ENCODE measurements around the gene SPTBN5.

Gene SPTBN5

DNA sequence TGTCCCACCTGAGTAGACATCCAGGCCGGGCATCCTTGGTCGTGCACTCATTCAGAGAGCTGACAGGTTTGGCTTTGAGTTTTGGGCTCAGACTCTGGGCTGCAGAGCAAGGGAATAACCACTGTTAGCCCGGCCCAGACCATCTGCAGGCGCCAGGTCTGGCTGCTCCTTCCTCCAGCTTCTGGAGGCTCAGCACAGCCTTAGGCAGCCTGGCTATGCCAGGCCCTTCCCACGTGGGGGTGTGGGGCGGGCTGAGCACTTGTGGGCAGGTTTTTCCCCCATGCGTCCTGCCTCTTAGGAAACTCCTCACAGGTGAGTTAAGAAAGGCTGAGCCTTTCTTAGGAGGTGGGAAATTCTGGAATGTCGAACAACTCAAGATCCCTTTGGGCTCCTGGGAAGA, 44.0 kb downstream of the SPTBN5 start:
- TF ChIP-seq, protein P1, sequence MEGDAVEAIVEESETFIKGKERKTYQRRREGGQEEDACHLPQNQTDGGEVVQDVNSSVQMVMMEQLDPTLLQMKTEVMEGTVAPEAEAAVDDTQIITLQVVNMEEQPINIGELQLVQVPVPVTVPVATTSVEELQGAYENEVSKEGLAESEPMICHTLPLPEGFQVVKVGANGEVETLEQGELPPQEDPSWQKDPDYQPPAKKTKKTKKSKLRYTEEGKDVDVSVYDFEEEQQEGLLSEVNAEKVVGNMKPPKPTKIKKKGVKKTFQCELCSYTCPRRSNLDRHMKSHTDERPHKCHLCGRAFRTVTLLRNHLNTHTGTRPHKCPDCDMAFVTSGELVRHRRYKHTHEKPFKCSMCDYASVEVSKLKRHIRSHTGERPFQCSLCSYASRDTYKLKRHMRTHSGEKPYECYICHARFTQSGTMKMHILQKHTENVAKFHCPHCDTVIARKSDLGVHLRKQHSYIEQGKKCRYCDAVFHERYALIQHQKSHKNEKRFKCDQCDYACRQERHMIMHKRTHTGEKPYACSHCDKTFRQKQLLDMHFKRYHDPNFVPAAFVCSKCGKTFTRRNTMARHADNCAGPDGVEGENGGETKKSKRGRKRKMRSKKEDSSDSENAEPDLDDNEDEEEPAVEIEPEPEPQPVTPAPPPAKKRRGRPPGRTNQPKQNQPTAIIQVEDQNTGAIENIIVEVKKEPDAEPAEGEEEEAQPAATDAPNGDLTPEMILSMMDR (IDR thresholded peaks at IDR 0.05; ENCODE audit: low read depth, low read length, poor library complexity, severe bottlenecking): no peak
- TF ChIP-seq EZH2phosphoT487 (IDR thresholded peaks at IDR 0.05; ENCODE audit: borderline replicate concordance, low read length): no peak
- Histone ChIP-seq H4K20me1 (ENCODE audit: control insufficient read depth, insufficient read depth, low read depth, low read length) (no peaks in the 10 kb centered on the region), H3K4me2 (ENCODE audit: low read length) (no peak overlapping the region), H3K4me3 (ENCODE audit: low read length) (no peak overlapping the region), H3K9me2 (replicated peaks; ENCODE audit: control insufficient read depth, low read length) (no peaks in the 10 kb centered on the region), H3K36me3 (ENCODE audit: control insufficient read depth, low read length) (no peaks in the 10 kb centered on the region), H3K4me1 (ENCODE audit: control insufficient read depth, low read length) (no peaks in the 10 kb centered on the region), H3K79me2 (ENCODE audit: control insufficient read depth, low read length) (no peaks in the 10 kb centered on the region), H3F3A (ENCODE audit: control insufficient read depth, insufficient read depth) (no peaks in the 10 kb centered on the region), H3K27me3 (ENCODE audit: control insufficient read depth, low read length) (no peaks in the 10 kb centered on the region), H3K27ac (ENCODE audit: low read depth, low read length) (no peak overlapping the region), H3K9me3 (ENCODE audit: control insufficient read depth, insufficient read depth, low read length) (no peaks in the 10 kb centered on the region)

DNA sequence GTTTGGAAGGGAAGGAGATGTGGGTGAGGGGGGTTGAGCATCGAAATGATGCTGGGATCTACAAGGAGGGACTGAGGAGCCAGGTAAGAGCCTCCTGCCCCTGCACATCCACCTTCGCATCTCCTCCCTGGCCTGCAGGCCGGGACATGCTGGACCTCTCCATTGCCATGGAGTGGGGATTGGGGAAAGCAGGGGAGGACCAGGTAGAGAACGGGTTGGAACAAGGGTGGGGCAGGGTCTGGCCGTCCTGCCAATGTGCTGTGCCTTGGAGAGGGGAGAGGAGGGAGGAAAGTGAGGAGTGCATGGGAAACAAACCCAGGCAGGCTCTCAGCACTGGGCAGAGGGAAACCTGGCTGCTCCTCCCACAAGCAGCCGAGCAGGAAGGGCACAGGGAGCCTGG, 44.6 kb downstream of the SPTBN5 start:
- no peaks in the 10 kb centered on the region for H3F3A ChIP-seq (ENCODE audit: control insufficient read depth, insufficient read depth)

DNA sequence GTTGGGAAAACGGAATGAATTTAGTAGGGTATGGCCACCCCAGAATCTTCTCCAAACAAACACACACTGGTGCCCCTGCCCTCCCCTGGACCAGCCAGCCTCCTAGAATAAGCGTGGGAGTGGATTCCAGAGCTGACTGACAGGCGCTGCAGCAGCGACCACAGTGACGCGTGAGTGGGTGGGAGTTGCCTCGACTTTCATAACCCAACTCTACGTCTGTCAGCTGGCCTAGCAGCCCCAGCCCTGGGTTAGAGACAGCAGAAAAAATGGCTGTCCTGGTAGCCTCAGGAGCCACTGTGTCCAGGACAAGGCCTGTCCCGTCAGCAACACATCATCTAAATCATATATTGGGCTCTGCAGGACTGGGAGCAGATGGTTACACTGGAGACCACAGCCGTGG, 45.2 kb downstream of the SPTBN5 start:
- Histone ChIP-seq H3K36me3 (ENCODE audit: control insufficient read depth, low read length) (no peaks in the 10 kb centered on the region), H3K27me3 (ENCODE audit: control insufficient read depth, low read length) (no peaks in the 10 kb centered on the region), H3K9me3 (ENCODE audit: control insufficient read depth, insufficient read depth, low read length) (no peaks in the 10 kb centered on the region), H4K20me1 (ENCODE audit: control insufficient read depth, insufficient read depth, low read depth, low read length) (no peaks in the 10 kb centered on the region), H3K4me3 (ENCODE audit: low read length) (no peak overlapping the region), H3F3A (ENCODE audit: control insufficient read depth, insufficient read depth) (no peaks in the 10 kb centered on the region), H3K9me2 (replicated peaks; ENCODE audit: control insufficient read depth, low read length) (no peaks in the 10 kb centered on the region), H3K4me2 (ENCODE audit: low read length) (no peak overlapping the region), H3K4me1 (ENCODE audit: control insufficient read depth, low read length) (no peaks in the 10 kb centered on the region), H3K27ac (ENCODE audit: low read depth, low read length) (no peak overlapping the region), H3K79me2 (ENCODE audit: control insufficient read depth, low read length) (no peaks in the 10 kb centered on the region)
- TF ChIP-seq, protein P1 (IDR thresholded peaks at IDR 0.05; ENCODE audit: low read depth, low read length, poor library complexity, severe bottlenecking): no peak
- no peak for TF ChIP-seq EZH2phosphoT487 (IDR thresholded peaks at IDR 0.05; ENCODE audit: borderline replicate concordance, low read length)

More for the DNA sequence above, 44.6 kb downstream of the SPTBN5 start:
- TF ChIP-seq, protein P1 (IDR thresholded peaks at IDR 0.05; ENCODE audit: low read depth, low read length, poor library complexity, severe bottlenecking): no peak
- no peak for TF ChIP-seq EZH2phosphoT487 (IDR thresholded peaks at IDR 0.05; ENCODE audit: borderline replicate concordance, low read length)
- no peak overlapping the region for H3K4me2 ChIP-seq (ENCODE audit: low read length)
- H3K4me3 ChIP-seq (ENCODE audit: low read length): no peak overlapping the region
- no peak overlapping the region for H3K27ac ChIP-seq (ENCODE audit: low read depth, low read length)
- no peaks in the 10 kb centered on the region for H3K27me3 ChIP-seq (ENCODE audit: control insufficient read depth, low read length)
- no peaks in the 10 kb centered on the region for H3K79me2 ChIP-seq (ENCODE audit: control insufficient read depth, low read length)
- no peaks in the 10 kb centered on the region for H3K36me3 ChIP-seq (ENCODE audit: control insufficient read depth, low read length)
- no peaks in the 10 kb centered on the region for H4K20me1 ChIP-seq (ENCODE audit: control insufficient read depth, insufficient read depth, low read depth, low read length)
- H3K9me3 ChIP-seq (ENCODE audit: control insufficient read depth, insufficient read depth, low read length): no peaks in the 10 kb centered on the region
- no peaks in the 10 kb centered on the region for H3K9me2 ChIP-seq (replicated peaks; ENCODE audit: control insufficient read depth, low read length)
- H3K4me1 ChIP-seq (ENCODE audit: control insufficient read depth, low read length): no peaks in the 10 kb centered on the region

DNA sequence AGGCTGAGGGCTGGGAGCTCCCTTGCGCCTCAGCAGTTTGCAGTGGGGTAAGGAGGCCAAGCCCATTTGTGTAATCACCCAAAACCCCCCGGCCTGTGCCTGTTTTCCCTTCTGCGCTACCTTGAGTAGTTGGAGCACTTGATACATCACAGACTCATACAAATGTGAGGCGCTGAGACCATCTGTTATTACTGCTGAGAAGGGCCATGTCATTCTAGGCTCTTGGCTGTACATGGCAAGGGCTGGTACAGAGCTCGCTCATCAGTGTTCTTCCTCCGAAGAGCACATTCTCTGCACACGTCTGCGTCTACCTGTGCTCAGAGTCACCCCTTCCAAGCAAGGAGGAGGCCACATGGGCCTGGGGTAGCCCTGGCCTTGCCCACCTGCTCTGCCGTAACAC, 45.9 kb downstream of the SPTBN5 start:
- H3K79me2 ChIP-seq (ENCODE audit: control insufficient read depth, low read length): no peaks in the 10 kb centered on the region
- H3K36me3 ChIP-seq (ENCODE audit: control insufficient read depth, low read length): no peaks in the 10 kb centered on the region
- no peaks in the 10 kb centered on the region for H3K9me3 ChIP-seq (ENCODE audit: control insufficient read depth, insufficient read depth, low read length)
- H3K4me3 ChIP-seq (ENCODE audit: low read length): no peak overlapping the region
- no peaks in the 10 kb centered on the region for H3K27me3 ChIP-seq (ENCODE audit: control insufficient read depth, low read length)
- no peaks in the 10 kb centered on the region for H4K20me1 ChIP-seq (ENCODE audit: control insufficient read depth, insufficient read depth, low read depth, low read length)
- no peak overlapping the region for H3K4me2 ChIP-seq (ENCODE audit: low read length)
- H3K4me1 ChIP-seq (ENCODE audit: control insufficient read depth, low read length): no peaks in the 10 kb centered on the region
- no peaks in the 10 kb centered on the region for H3K9me2 ChIP-seq (replicated peaks; ENCODE audit: control insufficient read depth, low read length)
- no peak for TF ChIP-seq EZH2phosphoT487 (IDR thresholded peaks at IDR 0.05; ENCODE audit: borderline replicate concordance, low read length)
- TF ChIP-seq, protein P1 (IDR thresholded peaks at IDR 0.05; ENCODE audit: low read depth, low read length, poor library complexity, severe bottlenecking): no peak
- H3F3A ChIP-seq (ENCODE audit: control insufficient read depth, insufficient read depth): no peaks in the 10 kb centered on the region
- no peak overlapping the region for H3K27ac ChIP-seq (ENCODE audit: low read depth, low read length)

Measured in DOHH2 (cell line).